Measurements from ENCODE around the gene NLGN2. TPM values are rescaled to one million over a fixed set of nuclear protein-coding genes. Genes with fewer than 3 reads are reported as not detected.
A peak's percentile ranks its signal among the peaks of the same experiment; 100 is the strongest.

NLGN2 gene
- total and polyA plus RNA-seq, 2 experiments from 2014 or later = 4.3 to 7.2 TPM

GRCh38 chr17:7383742-7384488, 23.7 kb upstream of the NLGN2 start:
- peak; percentile 59 for DNase-seq (ENCODE audit: low spot score)
- H3K4me2 ChIP-seq = peak overlapping the region; percentile 78
- H3K9me2 ChIP-seq (replicated peaks; ENCODE audit: insufficient read depth) = no peaks in the 10 kb centered on the region
- H3K4me3 ChIP-seq = no peak overlapping the region
- no peaks in the 10 kb centered on the region for H4K20me1 ChIP-seq (ENCODE audit: insufficient read depth, poor library complexity, severe bottlenecking)
- no peaks in the 10 kb centered on the region for H3K27me3 ChIP-seq
- WGBS (ENCODE audit: low lambda C conversion rate, missing lambda C conversion rate) = 25% methylated on average over 59 of the region's 65 CpGs
- H3K27ac ChIP-seq = no peak overlapping the region
- peaks cover 9% of the 10 kb centered on the region for H3K79me2 ChIP-seq
- TF ChIP-seq EZH2 (IDR thresholded peaks at IDR 0.05; ENCODE audit: borderline replicate concordance) = no peak
- no peak for TF ChIP-seq EZH2phosphoT487 (IDR thresholded peaks at IDR 0.05; ENCODE audit: low read depth, severe bottlenecking, unreplicated experiment)
- no peak for TF ChIP-seq CTCF (IDR thresholded peaks at IDR 0.05; ENCODE audit: poor library complexity)
- H2AFZ ChIP-seq = no peak overlapping the region
- H3K36me3 ChIP-seq (replicated peaks; ENCODE audit: insufficient read depth, low read depth) = no peaks in the 10 kb centered on the region
- H3K4me1 ChIP-seq (ENCODE audit: insufficient read depth) = peaks cover 11% of the 10 kb centered on the region
- H3K9me3 ChIP-seq (ENCODE audit: low read depth) = no peaks in the 10 kb centered on the region

- TF ChIP-seq EZH2 (IDR thresholded peaks at IDR 0.05; ENCODE audit: borderline replicate concordance) (no peak), CTCF (IDR thresholded peaks at IDR 0.05; ENCODE audit: poor library complexity) (no peak), EZH2phosphoT487 (IDR thresholded peaks at IDR 0.05; ENCODE audit: low read depth, severe bottlenecking, unreplicated experiment) (no peak)
- no peak for DNase-seq (ENCODE audit: low spot score)
- no peaks in the 10 kb centered on the region for H3K27me3 ChIP-seq
- H3K79me2 ChIP-seq = peaks cover 9% of the 10 kb centered on the region
- H4K20me1 ChIP-seq (ENCODE audit: insufficient read depth, poor library complexity, severe bottlenecking) = no peaks in the 10 kb centered on the region
- WGBS (ENCODE audit: low lambda C conversion rate, missing lambda C conversion rate) = 79% methylated on average over 22 of the region's 23 CpGs
- no peaks in the 10 kb centered on the region for H3K36me3 ChIP-seq (replicated peaks; ENCODE audit: insufficient read depth, low read depth)
- no peak overlapping the region for H3K27ac ChIP-seq
- no peaks in the 10 kb centered on the region for H3K9me2 ChIP-seq (replicated peaks; ENCODE audit: insufficient read depth)
- H3K4me1 ChIP-seq (ENCODE audit: insufficient read depth) = peaks cover 11% of the 10 kb centered on the region
- H3K4me2 ChIP-seq = peak overlapping the region; percentile 78
- no peak overlapping the region for H3K4me3 ChIP-seq
- H2AFZ ChIP-seq = no peak overlapping the region
- no peaks in the 10 kb centered on the region for H3K9me3 ChIP-seq (ENCODE audit: low read depth)
Observed at GRCh38 chr17:7384489-7385081, 23.1 kb upstream of the NLGN2 start.

- Histone ChIP-seq H3K27me3 (no peaks in the 10 kb centered on the region), H4K20me1 (ENCODE audit: insufficient read depth, poor library complexity, severe bottlenecking) (no peaks in the 10 kb centered on the region), H3K9me2 (replicated peaks; ENCODE audit: insufficient read depth) (no peaks in the 10 kb centered on the region), H3K9me3 (ENCODE audit: low read depth) (no peaks in the 10 kb centered on the region), H3K27ac (no peak overlapping the region), H3K4me1 (ENCODE audit: insufficient read depth) (peaks cover 9% of the 10 kb centered on the region), H3K4me2 (no peak overlapping the region), H3K4me3 (no peak overlapping the region), H3K79me2 (peaks cover 8% of the 10 kb centered on the region), H3K36me3 (replicated peaks; ENCODE audit: insufficient read depth, low read depth) (no peaks in the 10 kb centered on the region), H2AFZ (no peak overlapping the region)
- WGBS (ENCODE audit: low lambda C conversion rate, missing lambda C conversion rate) = 98% methylated on average over 10 of the region's 10 CpGs
- no peak for TF ChIP-seq EZH2 (IDR thresholded peaks at IDR 0.05; ENCODE audit: borderline replicate concordance)
- no peak for TF ChIP-seq CTCF (IDR thresholded peaks at IDR 0.05; ENCODE audit: poor library complexity)
- no peak for TF ChIP-seq EZH2phosphoT487 (IDR thresholded peaks at IDR 0.05; ENCODE audit: low read depth, severe bottlenecking, unreplicated experiment)
- DNase-seq (ENCODE audit: low spot score) = no peak
Observed at GRCh38 chr17:7388856-7389255, 18.8 kb upstream of the NLGN2 start.
